Astrocyte (in vitro differentiated cells and primary cell): ENCODE data around the gene CLDN4. TPM values are rescaled to one million over a fixed set of nuclear protein-coding genes. Genes with fewer than 3 reads are reported as not detected.
A peak's percentile ranks its signal among the peaks of the same experiment; 100 is the strongest.

ENCODE experiments used
- DNase-seq: peaks from one replicate; pipeline ENCODE4 v3.0.0-alpha.2; 2010; ENCODE audit warnings: low read depth
- FAIRE-seq: peaks from 2 replicates; lab custom pipeline; 2011; peaks lifted over from hg19 to GRCh38; lab: Jason Lieb, UNC
- H2AFZ ChIP-seq: 2 replicates; pipeline ENCODE4 v1.6.0; 2012; ENCODE audit warnings: low read depth, low read length, inconsistent platforms
- H3K27ac ChIP-seq: 2 replicates; pipeline ENCODE4 v1.5.1; 2011; ENCODE audit warnings: low read depth, low read length, inconsistent platforms
- H3K27me3 ChIP-seq: 2 replicates; pipeline ENCODE4 v1.6.0; 2011; ENCODE audit warnings: low read length, inconsistent platforms; ENCODE audit not compliant: insufficient read depth
- H3K36me3 ChIP-seq: 2 replicates; pipeline ENCODE4 v1.5.1; 2011; ENCODE audit warnings: low read length, inconsistent platforms; ENCODE audit not compliant: insufficient read depth
- H3K4me1 ChIP-seq: 2 replicates; pipeline ENCODE4 v1.5.1; 2011; ENCODE audit warnings: low read length, inconsistent platforms; ENCODE audit not compliant: insufficient read depth
- H3K4me2 ChIP-seq: 2 replicates; pipeline ENCODE4 v1.6.0; 2012; ENCODE audit warnings: low read length, inconsistent platforms
- H3K4me3 ChIP-seq: 2 replicates; pipeline ENCODE4 v1.5.1; 2011; ENCODE audit warnings: low read depth, mild to moderate bottlenecking, low read length, inconsistent platforms; ENCODE audit not compliant: insufficient read depth
- H3K79me2 ChIP-seq: 2 replicates; pipeline ENCODE4 v1.6.0; 2012; ENCODE audit warnings: mild to moderate bottlenecking, low read length, inconsistent platforms; ENCODE audit not compliant: insufficient read depth
- H3K9ac ChIP-seq: 2 replicates; pipeline ENCODE4 v1.6.0; 2012; ENCODE audit warnings: mild to moderate bottlenecking, low read length, inconsistent platforms
- H3K9me3 ChIP-seq: 2 replicates; pipeline ENCODE4 v1.5.1; 2012; ENCODE audit warnings: low read depth, mild to moderate bottlenecking, low read length, inconsistent platforms; ENCODE audit not compliant: insufficient read depth
- H4K20me1 ChIP-seq: 2 replicates; pipeline ENCODE4 v1.6.0; 2012; ENCODE audit warnings: low read length, inconsistent platforms; ENCODE audit not compliant: insufficient read depth
- H3K27ac Mint-ChIP-seq: one replicate; pipeline ENCODE4 v1.8.0; 2021; ENCODE audit warnings: mild to moderate bottlenecking, mixed read lengths; ENCODE audit not compliant: unreplicated experiment
- H3K27me3 Mint-ChIP-seq: one replicate; pipeline ENCODE4 v1.8.0; 2021; ENCODE audit warnings: low read depth, mixed read lengths; ENCODE audit not compliant: unreplicated experiment
- H3K36me3 Mint-ChIP-seq: one replicate; pipeline ENCODE4 v1.8.0; 2021; ENCODE audit warnings: low read depth, mixed read lengths; ENCODE audit not compliant: unreplicated experiment
- H3K4me1 Mint-ChIP-seq: one replicate; pipeline ENCODE4 v1.8.0; 2021; ENCODE audit warnings: low read depth, mixed read lengths; ENCODE audit not compliant: unreplicated experiment
- H3K4me3 Mint-ChIP-seq: one replicate; pipeline ENCODE4 v1.8.0; 2021; ENCODE audit warnings: mild to moderate bottlenecking, moderate library complexity, mixed read lengths; ENCODE audit not compliant: unreplicated experiment
- H3K9me3 Mint-ChIP-seq: one replicate; pipeline ENCODE4 v1.8.0; 2021; ENCODE audit warnings: mild to moderate bottlenecking, mixed read lengths; ENCODE audit not compliant: unreplicated experiment
- EZH2 ChIP-seq: IDR thresholded peaks from 2 replicates; pipeline ENCODE4 v1.6.1; 2012; ENCODE audit warnings: mild to moderate bottlenecking, low read length, inconsistent platforms; ENCODE audit not compliant: insufficient read depth
- total RNA-seq: library from RNA; stranded (reverse); gene quantifications from 2 replicates; pipeline ENCODE4 v1.2.1, GENCODE V29; 2021
- TF ChIP-seq, protein P1 (sequence below): IDR thresholded peaks from 2 replicates; pipeline ENCODE4 v1.5.1; 2011; ENCODE audit warnings: low read depth, mild to moderate bottlenecking, inconsistent platforms, low read length, moderate library complexity; ENCODE audit not compliant: insufficient read depth

CLDN4 gene
- total RNA-seq, 1 donor from 2014 or later: 32.5 TPM

DNA sequence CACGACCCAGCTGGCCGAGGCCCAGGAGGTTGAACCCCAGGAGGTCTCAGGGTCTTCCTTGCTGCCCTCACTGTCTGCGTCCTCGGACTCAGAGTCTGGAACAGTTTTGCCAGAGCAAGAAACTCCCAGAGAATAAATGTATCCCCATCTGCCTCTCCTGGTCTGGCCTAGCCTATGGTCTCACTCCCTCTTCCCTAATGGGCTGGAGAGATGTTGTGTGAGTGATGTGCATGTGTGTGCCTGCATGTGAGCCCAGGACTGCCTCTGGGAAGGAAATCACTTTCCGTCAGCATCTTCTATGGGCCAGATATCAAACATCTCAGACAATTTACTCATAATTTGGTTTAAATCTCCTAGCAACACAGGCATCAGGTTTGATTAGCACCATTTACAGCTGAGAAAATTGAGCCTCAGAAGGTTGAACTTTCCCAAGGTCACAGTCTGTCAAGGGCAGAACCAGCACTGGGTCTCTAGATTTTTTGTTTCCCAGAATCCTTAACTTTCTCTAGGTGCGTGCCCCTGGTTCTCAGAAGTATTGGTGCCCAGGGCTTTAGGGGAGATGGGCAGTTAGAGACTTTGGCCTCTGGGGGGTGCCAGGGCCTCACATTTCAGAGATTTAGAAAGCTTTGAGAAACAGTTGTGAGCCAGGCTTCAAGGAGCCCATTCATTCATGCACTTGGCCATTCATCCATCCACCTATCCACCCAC lies 35.1 kb downstream of the CLDN4 start:
- H3K79me2 ChIP-seq: no peaks in the 10 kb centered on the region
- FAIRE-seq: no peak
- peaks cover 4% of the 10 kb centered on the region for H3K4me1 Mint-ChIP-seq
- no peaks in the 10 kb centered on the region for H3K27me3 ChIP-seq
- H4K20me1 ChIP-seq: no peaks in the 10 kb centered on the region
- H3K9me3 ChIP-seq: no peaks in the 10 kb centered on the region
- no peaks in the 10 kb centered on the region for H3K36me3 ChIP-seq
- H3K4me3 ChIP-seq: no peak overlapping the region
- no peak overlapping the region for H3K9ac ChIP-seq
- H3K27me3 Mint-ChIP-seq: peaks cover 17% of the 10 kb centered on the region
- TF ChIP-seq EZH2: no peak
- TF ChIP-seq, protein P1, sequence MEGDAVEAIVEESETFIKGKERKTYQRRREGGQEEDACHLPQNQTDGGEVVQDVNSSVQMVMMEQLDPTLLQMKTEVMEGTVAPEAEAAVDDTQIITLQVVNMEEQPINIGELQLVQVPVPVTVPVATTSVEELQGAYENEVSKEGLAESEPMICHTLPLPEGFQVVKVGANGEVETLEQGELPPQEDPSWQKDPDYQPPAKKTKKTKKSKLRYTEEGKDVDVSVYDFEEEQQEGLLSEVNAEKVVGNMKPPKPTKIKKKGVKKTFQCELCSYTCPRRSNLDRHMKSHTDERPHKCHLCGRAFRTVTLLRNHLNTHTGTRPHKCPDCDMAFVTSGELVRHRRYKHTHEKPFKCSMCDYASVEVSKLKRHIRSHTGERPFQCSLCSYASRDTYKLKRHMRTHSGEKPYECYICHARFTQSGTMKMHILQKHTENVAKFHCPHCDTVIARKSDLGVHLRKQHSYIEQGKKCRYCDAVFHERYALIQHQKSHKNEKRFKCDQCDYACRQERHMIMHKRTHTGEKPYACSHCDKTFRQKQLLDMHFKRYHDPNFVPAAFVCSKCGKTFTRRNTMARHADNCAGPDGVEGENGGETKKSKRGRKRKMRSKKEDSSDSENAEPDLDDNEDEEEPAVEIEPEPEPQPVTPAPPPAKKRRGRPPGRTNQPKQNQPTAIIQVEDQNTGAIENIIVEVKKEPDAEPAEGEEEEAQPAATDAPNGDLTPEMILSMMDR: peak; percentile 75
- H3K4me1 ChIP-seq: peaks cover 15% of the 10 kb centered on the region
- no peaks in the 10 kb centered on the region for H3K36me3 Mint-ChIP-seq
- no peak overlapping the region for H3K27ac ChIP-seq
- H3K4me3 Mint-ChIP-seq: no peak overlapping the region
- no peaks in the 10 kb centered on the region for H3K9me3 Mint-ChIP-seq
- H3K27ac Mint-ChIP-seq: no peak overlapping the region
- peak; percentile 7 for DNase-seq
- no peak overlapping the region for H3K4me2 ChIP-seq
- no peak overlapping the region for H2AFZ ChIP-seq

DNA sequence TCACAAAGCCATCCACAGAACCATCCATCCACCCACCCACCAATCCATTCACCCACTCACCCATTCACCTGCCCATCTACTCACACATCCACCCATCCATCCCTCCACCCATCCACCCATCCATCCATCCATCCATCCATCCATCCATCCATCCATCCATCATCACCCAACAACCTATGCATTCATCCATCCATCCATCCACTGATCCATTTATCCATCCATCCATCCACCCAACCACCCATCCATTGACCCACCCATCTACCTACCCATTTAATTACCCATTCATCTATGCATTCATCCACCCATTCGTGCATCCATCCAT lies 35.6 kb downstream of the CLDN4 start:
- Histone ChIP-seq H4K20me1 (no peaks in the 10 kb centered on the region), H2AFZ (no peak overlapping the region), H3K27me3 (no peaks in the 10 kb centered on the region), H3K36me3 (no peaks in the 10 kb centered on the region), H3K4me1 (peaks cover 15% of the 10 kb centered on the region), H3K9me3 (no peaks in the 10 kb centered on the region), H3K9ac (no peak overlapping the region), H3K4me2 (no peak overlapping the region), H3K4me3 (no peak overlapping the region), H3K79me2 (no peaks in the 10 kb centered on the region), H3K27ac (no peak overlapping the region)
- no peak for DNase-seq
- H3K27me3 Mint-ChIP-seq: peaks cover 17% of the 10 kb centered on the region
- H3K4me1 Mint-ChIP-seq: peaks cover 4% of the 10 kb centered on the region
- H3K27ac Mint-ChIP-seq: no peak overlapping the region
- H3K9me3 Mint-ChIP-seq: no peaks in the 10 kb centered on the region
- no peaks in the 10 kb centered on the region for H3K36me3 Mint-ChIP-seq
- H3K4me3 Mint-ChIP-seq: no peak overlapping the region
- FAIRE-seq: no peak
- TF ChIP-seq EZH2: no peak
- TF ChIP-seq, protein P1: no peak

DNA sequence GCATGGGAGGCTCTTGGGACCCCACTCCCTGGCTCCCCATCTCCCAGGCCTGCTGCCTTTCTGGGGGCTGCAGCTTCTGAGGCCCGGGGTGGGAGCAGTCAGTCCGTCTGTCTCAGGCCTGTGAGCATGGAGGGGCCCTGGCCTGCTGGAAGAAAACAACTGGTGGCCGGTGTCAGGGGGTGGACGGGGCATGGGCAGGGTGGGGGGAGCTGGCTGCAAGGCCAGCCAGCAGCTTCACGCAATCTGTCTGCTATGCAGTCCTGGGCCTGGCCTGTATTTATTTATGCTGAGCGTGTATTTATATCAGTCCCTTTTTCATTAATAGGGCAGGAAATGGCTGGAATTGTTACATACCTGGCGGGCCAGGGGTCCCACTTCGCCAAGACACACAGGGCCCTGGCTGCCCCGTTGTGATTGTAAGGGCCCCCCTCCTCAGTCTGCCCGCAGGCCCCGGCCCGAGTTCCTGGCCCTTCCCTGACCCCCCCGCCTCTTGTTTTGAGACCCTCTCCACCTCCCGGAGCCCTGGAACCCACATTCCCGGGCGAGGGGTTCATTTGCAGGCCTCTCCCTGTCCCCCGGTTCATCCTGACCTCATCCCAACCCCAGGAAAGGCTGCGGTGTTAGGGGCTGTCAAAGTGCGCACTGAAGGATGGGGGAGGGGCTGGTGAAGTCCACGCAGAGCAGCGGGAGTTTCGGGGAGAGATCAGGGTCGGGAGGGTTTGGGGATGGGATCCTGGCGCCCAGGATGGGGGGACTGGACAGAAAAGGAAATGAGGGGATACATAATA lies 38.4 kb downstream of the CLDN4 start:
- no peaks in the 10 kb centered on the region for H3K36me3 ChIP-seq
- Mint-ChIP-seq H3K27me3 (peaks cover 19% of the 10 kb centered on the region), H3K4me3 (no peak overlapping the region), H3K36me3 (no peaks in the 10 kb centered on the region), H3K27ac (no peak overlapping the region), H3K4me1 (peaks cover 4% of the 10 kb centered on the region), H3K9me3 (no peaks in the 10 kb centered on the region)
- no peak for TF ChIP-seq EZH2
- TF ChIP-seq, protein P1: no peak
- H3K27me3 ChIP-seq: no peaks in the 10 kb centered on the region
- DNase-seq (no peak), FAIRE-seq (no peak)
- H3K27ac ChIP-seq: no peak overlapping the region
- H2AFZ ChIP-seq: peak overlapping the region; percentile 20
- no peaks in the 10 kb centered on the region for H4K20me1 ChIP-seq
- H3K9ac ChIP-seq: no peak overlapping the region
- peak overlapping the region; percentile 12 for H3K4me2 ChIP-seq
- no peaks in the 10 kb centered on the region for H3K9me3 ChIP-seq
- H3K4me3 ChIP-seq: no peak overlapping the region
- peaks cover 15% of the 10 kb centered on the region for H3K4me1 ChIP-seq
- no peaks in the 10 kb centered on the region for H3K79me2 ChIP-seq
